Stimulated activated CD8-positive, alpha-beta memory T cell treated with anti-CD3 and anti-CD28 coated beads, Interleukin-12 subunit alpha, Interleukin-12 subunit beta, amount 100 ng/mL, for 4 hours (primary cell): ENCODE measurements around the gene MTPN.

ENCODE experiments used
- DNase-seq: peaks from one replicate; pipeline ENCODE4 v3.0.0-alpha.2; 2020; ENCODE audit warnings: low read depth

MTPN gene

DNA sequence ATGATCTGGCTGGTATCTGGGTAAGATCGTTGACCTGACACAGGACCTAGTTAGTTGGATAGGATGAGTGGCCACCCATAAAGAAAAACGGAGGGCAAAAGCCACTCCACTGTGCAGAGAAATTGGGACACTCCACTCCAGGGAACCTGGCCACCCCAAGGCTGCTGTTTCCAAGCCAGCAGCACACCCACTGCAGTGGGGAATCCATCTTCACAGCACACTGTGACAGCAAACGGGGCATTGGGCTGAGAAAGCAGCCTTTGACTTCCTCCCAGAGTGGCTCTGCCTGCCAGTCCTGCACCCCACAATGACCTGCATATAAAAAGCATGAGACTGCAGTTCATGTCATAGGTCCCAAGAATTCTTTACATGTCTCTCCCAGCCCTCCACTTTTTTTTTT is 52.9 kb downstream of the MTPN start:
- DNase-seq = no peak

- DNase-seq = no peak
Measured at GRCh38 chr7:135922263-135922662, 54.9 kb downstream of the MTPN start.

GRCh38 chr7:135920478-135920877 is 56.7 kb downstream of the MTPN start:
- no peak for DNase-seq

DNA sequence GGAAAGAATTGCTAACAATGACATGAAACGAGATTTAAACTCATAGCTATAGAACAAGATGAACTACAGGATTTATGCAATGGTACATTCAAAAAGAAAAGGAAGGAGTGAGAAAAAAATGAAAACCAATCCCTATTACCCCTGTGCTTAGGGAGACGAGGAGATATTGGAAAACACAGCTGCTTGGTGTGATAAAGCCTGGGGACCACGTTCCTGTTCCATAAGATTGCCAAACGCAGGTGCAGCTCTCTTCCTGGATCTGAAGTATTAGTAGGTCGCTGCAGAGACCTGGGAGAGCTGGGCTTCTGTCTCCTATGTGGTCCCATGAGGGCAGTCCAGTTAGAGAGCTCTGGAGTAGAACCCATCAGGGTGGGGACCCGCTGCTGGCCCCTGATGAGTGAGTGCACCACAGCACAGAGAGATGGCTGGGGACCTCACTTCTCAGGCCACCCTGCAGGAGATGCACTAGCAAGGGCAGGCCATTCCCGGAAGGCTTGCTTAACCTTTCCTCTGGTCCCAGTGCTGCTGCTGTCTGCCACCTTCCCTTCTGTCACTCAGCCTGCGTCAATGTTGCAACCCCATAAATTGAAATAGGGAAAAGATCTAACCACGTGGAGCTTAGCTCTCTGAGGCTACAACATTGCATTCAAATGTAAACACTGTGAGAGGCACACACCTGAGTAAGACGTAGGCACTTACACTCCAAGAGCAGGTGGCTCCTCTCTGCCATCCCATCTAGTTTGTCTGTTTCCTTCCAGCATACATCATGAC is 57.9 kb downstream of the MTPN start:
- no peak for DNase-seq

DNA sequence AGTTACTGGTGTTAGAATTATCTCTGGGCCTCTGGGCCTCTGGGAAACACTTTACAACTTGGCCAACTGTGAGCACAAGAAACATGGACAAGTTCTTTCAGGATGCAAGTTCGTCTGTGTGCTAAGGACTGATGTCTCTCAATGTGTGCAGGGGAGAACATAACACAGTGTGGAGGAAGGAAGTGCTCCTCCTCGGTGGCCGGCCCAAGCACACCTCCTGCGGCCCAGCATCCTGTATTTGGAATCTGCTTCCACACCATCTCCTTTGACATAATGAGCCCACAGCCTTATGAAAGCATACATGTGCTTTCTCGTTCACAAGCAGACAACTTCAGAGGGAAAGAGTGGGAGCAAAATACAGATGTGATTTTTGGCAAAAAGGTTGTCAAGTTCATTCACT is 59.0 kb downstream of the MTPN start:
- no peak for DNase-seq

DNA sequence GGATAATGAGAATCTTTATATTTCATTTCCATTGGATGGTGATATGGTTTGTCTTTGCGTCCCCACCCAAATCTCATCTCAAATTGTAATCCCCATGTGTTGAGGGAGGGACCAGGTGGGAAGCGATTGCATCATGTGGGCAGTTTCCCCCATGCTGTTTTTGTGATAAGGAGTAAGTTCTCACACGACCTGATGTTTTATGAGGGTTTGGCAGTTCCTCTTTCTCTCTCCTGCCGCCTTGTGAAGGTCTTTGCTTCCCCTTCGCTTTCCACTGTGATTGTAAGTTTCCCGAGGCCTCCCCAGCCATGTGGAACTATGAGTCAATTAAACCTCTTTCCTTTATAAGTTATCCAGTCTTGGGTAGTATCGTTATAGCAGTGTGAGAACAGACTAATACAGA is 59.4 kb downstream of the MTPN start:
- no peak for DNase-seq

DNA sequence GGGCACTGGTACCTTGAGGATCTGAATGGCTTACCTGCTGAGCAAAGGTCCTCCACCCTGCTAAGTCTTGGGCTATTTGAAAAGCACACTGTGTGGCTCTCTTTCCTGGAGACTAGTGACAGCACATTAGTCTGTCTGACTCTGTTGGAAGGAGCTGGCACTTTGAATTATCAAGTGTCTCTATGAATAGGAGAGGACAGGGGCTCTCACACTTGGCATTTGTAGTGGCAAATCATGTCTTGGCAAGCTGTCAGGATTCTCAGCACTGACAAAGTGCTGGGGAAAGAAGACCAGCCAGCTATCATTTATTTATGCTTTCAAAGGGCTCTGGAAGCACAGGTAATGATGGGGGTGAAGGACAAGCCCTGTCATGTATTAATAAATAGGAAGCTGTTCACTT is 62.8 kb downstream of the MTPN start:
- no peak for DNase-seq

DNA sequence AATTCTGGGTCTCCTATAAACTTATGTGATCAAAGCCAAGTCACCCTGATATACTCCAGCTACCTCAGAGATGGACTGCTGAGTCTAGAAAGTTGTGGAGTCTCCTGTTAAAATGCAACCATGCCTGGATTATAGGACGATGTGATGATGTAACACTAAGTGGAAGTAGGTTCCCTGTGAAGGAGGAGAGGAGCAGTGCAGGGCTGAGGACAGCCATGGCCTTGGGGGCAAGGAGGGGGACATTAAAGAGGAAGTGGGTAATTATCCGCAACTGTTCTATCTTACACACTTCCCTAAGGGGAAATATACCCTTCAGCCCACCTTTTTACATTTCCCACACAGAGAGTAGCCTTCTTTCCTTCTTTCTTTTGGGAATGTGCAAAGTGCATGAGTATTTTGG is 63.8 kb downstream of the MTPN start:
- DNase-seq = no peak

DNA sequence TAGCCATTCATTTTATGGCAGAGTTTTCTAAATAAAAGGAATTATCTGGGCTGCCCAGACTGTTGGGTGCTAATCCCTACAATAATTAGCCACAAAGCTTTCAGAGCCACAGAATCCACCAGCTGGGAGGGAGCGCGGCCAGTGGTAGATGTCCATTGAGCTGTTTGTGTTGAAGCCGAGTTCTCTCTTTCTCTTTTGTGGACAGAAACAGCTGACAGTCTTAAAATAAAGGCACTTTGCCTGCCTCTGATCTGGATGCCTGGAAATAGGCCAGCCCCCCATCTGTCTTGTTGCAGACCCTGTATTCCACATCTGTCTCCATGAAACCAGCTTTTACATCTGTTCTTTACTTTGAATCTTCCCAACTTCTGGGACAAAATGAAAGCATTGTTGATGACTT is 66.1 kb downstream of the MTPN start:
- DNase-seq = no peak

GRCh38 chr7:135910393-135911036 is 66.6 kb downstream of the MTPN start:
- DNase-seq = no peak

GRCh38 chr7:135905858-135906257 is 71.3 kb downstream of the MTPN start:
- DNase-seq = no peak

GRCh38 chr7:135905355-135905754 is 71.8 kb downstream of the MTPN start:
- no peak for DNase-seq

DNA sequence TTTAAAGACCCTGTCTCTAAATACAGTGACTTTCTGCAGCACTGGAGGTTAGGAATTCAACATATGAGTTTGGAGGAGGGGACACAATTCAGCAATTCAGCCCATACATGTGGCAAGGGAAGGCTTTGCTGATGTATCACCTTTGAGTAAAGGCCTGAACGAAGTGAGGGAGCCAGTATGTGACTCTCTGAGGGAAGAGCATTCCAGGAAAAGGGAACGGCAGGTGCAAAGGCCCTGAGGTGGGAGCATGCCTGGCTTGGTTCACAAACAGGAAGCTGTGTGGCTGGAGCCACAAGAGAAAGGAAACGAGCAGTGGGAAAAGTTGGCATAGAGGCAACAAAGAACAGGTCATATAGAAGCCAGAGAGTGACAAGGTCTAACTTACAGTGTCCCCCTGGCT is 72.9 kb downstream of the MTPN start:
- DNase-seq = no peak

DNA sequence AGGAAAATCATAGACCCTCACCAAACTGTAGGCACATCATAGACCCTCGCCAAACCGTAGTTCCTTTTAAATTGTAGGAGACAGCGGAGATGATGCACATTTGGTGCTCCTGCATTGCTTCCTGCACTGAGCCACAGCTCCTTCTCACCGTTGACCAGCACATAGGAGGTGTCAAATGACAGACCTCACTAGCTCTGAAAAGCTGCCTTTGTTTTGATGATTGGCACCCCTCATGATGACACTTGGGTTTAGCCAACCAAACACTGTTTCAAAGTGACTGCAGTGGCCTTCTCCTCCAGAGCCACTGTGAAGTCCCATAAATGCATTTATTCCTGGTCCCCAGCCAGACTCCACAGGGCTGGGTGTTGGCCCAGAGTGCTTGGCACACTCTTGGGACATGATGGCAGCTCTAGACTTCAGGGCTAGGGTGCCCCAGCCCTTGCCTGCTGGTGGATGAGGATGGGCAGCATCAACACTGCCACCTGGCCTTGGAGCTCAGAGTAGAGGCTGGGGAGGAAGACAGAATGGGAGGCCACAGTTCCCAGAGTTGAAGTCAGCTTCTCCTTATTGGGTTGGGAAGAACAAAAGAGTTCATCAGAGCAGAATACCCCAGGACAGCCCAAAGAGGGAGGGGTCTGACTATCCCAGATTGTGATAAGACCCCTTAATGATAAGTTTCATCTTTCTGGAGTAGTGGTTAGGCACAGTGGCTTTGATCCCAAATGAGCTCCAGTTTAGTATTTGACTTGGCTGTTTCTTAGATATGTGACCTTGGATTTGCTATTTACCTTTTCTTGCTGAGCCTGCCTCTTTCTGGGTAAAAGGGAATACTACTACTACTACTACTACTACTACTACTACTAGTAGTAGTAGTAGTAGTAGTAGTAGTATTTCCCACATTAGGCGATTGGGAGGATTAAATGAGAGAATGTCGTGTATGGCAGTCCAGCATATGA is 75.3 kb downstream of the MTPN start:
- DNase-seq = no peak

DNA sequence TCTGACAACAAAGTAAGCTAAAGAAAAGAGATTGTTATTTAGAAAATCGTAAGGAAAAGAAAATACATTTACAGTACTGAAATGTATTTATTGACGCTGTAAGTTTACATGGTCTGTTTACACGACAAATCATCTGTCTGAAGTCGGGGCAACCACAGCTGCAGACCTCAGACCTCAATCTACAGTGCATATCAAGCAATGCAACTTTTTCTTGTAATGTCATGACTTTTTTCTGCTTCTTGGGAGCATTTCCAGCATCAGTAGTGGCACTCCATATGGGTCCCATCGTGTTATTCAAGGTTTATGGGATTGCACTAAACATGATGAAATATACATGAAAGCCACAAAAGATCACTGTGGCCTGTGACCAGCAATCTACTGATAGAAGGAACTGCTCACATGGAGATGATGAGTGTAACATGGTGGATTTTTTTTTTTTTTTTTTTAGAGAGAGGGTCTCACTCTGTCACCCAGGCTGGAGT is 77.1 kb downstream of the MTPN start:
- no peak for DNase-seq

GRCh38 chr7:135899458-135900064 is 77.6 kb downstream of the MTPN start:
- DNase-seq = no peak

GRCh38 chr7:135898226-135898625 is 78.9 kb downstream of the MTPN start:
- DNase-seq = no peak

GRCh38 chr7:135894816-135895215 is 82.3 kb downstream of the MTPN start:
- no peak for DNase-seq

DNA sequence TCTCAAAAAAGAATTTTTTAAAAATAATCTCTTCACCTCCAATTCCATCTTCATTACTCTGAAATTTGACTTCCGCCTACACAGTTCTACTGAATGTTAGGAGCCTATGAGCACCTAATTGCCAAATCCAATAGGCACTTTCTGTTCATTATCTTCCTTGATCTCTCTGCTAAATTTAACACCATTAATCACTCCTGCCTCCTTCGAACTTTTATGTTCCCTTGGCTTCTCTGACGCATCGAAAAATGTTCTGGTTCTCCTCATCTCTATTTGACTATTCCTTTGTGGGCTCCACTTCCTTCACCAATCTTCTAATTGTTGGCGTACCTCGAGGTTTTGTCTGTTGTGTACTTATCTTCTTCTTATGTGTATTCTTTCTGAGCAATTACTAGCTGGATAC is 87.3 kb downstream of the MTPN start:
- no peak for DNase-seq

- no peak for DNase-seq
Measured at GRCh38 chr7:135888740-135889139, 88.4 kb downstream of the MTPN start.

DNA sequence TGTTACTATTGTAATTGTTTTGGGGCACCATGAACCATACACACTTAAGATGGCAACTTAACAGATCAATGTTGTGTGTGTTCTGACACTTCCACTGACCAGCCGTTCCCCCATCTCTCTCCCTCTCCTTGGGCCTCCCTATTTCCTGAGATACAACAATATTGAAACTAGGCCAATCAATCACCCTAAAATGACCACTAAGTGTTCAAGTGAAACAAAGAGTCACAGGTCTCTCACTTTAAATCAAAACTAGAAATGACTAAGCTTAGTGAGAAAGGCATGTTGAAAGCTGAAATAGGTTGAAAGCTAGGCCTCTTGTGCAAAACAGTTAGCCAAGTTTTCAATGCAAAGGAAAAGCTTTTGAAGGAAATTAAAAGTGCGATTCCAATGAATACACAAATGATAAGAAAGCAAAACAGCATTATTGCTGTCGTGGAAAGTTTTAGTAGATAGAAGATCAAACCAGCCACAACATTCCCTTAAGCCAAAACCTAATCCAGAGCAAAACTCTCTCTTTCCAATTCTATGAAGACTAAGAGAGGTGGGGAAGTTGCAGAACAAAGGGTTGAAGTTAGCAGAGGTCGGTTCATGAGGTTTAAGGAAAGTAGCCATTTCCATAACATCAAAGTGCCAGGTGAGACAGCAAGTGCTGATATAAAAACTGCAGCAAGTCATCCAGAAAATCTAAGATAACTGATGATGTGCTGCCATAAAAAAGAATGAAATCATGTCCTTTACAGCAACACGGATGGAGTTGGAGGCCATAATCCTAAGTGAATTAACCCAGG is 90.6 kb downstream of the MTPN start:
- DNase-seq = no peak
